Common myeloid progenitor, CD34-positive (primary cell): Measurements from ENCODE around the gene DNAL1.

Source experiments
- CTCF ChIA-PET: fragments of 350-600 bp; sonication (Branson Sonifier 250); formaldehyde crosslinking; loops from one replicate; lab custom pipeline; 2021; ENCODE audit warnings: antibody characterized with exemption; lab: Charles Lee
- POLR2A ChIA-PET: fragments of 350-600 bp; sonication (Branson Sonifier 250); formaldehyde crosslinking; loops from one replicate; lab custom pipeline; 2021; ENCODE audit warnings: antibody characterized with exemption; lab: Charles Lee
- DNase-seq, 3 donors: peaks; one replicate each; pipeline versions ENCODE4 v3.0.0 to v3.0.0-alpha.2; 2013
- H3K27ac ChIP-seq, 2 experiments: 1 replicate in 1 of 2; 2 replicates in 1 of 2; pipeline ENCODE4 v1.7.0; 2013; ENCODE audit warnings: inconsistent platforms in 2 of 2, low read length in 2 of 2, mild to moderate bottlenecking in 2 of 2, low read depth in 1 of 2, moderate library complexity in 1 of 2; ENCODE audit not compliant: severe bottlenecking in 2 of 2, insufficient read depth in 1 of 2, poor library complexity in 1 of 2
- H3K27me3 ChIP-seq, 5 experiments: replicated peaks in 2 of 5; 1 replicate in 3 of 5; 2 replicates in 2 of 5; pipeline versions ENCODE4 v1.6.1 to v1.7.0; 2013; ENCODE audit warnings: low read length in 4 of 5, mild to moderate bottlenecking in 2 of 5, moderate library complexity in 2 of 5, inconsistent platforms in 1 of 5; ENCODE audit not compliant: insufficient read depth in 5 of 5, control insufficient read depth in 4 of 5
- H3K36me3 ChIP-seq, 4 experiments: 1 replicate in 2 of 4; 2 replicates in 2 of 4; pipeline versions ENCODE4 v1.6.1 to v1.7.0; 2013; ENCODE audit warnings: low read length in 3 of 4, control low read depth in 1 of 4, mild to moderate bottlenecking in 1 of 4; ENCODE audit not compliant: control insufficient read depth in 4 of 4, insufficient read depth in 4 of 4
- H3K4me1 ChIP-seq, 4 experiments: 1 replicate in 3 of 4; 2 replicates in 1 of 4; pipeline versions ENCODE4 v1.6.1 to v1.7.1; 2013; ENCODE audit warnings: low read length in 3 of 4, mild to moderate bottlenecking in 3 of 4, control low read depth in 1 of 4, inconsistent platforms in 1 of 4, moderate library complexity in 1 of 4; ENCODE audit not compliant: control insufficient read depth in 4 of 4, insufficient read depth in 4 of 4; ENCODE audit errors: control extremely low read depth in 1 of 4
- H3K4me3 ChIP-seq, 7 experiments: 1 replicate in 4 of 7; 2 replicates in 3 of 7; pipeline versions ENCODE4 v1.5.1 to v1.7.0; 2013; ENCODE audit warnings: mild to moderate bottlenecking in 7 of 7, low read length in 6 of 7, moderate library complexity in 6 of 7, inconsistent platforms in 2 of 7, low read depth in 2 of 7, control low read depth in 1 of 7; ENCODE audit not compliant: insufficient read depth in 4 of 7, control insufficient read depth in 1 of 7; ENCODE audit errors: extremely low read depth in 1 of 7
- H3K9me3 ChIP-seq, 5 experiments: 1 replicate in 4 of 5; 2 replicates in 1 of 5; pipeline versions ENCODE4 v1.6.1 to v1.7.1; 2013; ENCODE audit warnings: low read length in 4 of 5, mild to moderate bottlenecking in 2 of 5, inconsistent platforms in 1 of 5, low read depth in 1 of 5, moderate library complexity in 1 of 5; ENCODE audit not compliant: control insufficient read depth in 4 of 5, insufficient read depth in 2 of 5; ENCODE audit errors: control extremely low read depth in 1 of 5
- WGBS: methylation state at CpG from one replicate; pipeline ENCODE4 v1.1.5; 2013; ENCODE audit not compliant: insufficient coverage; 5-methylcytosine and 5-hydroxymethylcytosine counted together

DNAL1 gene

DNA sequence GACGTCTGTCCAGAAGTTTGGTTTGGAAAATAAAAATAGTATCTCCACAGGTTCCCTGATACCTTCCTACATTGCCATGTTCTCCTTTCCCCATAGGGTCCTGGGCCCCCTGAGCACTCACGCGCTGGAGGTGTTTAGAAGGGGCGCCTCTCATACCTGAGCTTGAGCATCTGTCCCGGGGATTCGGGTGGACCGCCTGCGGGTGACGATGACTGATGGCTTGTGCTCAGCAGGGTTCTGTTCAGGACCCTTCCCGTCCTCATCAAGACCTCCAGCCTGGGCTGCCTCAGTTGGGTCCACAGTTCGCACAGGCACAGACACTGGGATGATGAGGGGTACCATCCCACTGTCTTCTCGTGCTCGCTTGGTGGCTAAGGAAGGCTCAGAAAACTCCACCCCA is 92.1 kb downstream of the DNAL1 start:
- peaks cover 3 to 33% (median 31%) of the 10 kb centered on the region in 4 experiments for H3K4me1 ChIP-seq
- peak overlapping the region in 1 of 2 experiments; percentile 50 for H3K27ac ChIP-seq
- CTCF ChIA-PET: interaction anchor here (0.6 to 14.6 kb wide), 2 partner anchors 8 to 40 kb away, joined by 3 to 228 read pairs; no protein-coding TSS in a partner anchor
- POLR2A ChIA-PET: interaction anchor here (1.1 kb wide), 1 partner anchor 17 kb away, joined by 3 read pairs; no protein-coding TSS in a partner anchor
- H3K4me3 ChIP-seq: no peak overlapping the region
- peaks cover 7 to 69% (median 53%) of the 10 kb centered on the region in 4 experiments for H3K36me3 ChIP-seq
- H3K27me3 ChIP-seq: no peaks in the 10 kb centered on the region
- no peaks in the 10 kb centered on the region for H3K9me3 ChIP-seq
- WGBS: 95% methylated on average over 12 of the region's 13 CpGs
- DNase-seq: no peak

DNA sequence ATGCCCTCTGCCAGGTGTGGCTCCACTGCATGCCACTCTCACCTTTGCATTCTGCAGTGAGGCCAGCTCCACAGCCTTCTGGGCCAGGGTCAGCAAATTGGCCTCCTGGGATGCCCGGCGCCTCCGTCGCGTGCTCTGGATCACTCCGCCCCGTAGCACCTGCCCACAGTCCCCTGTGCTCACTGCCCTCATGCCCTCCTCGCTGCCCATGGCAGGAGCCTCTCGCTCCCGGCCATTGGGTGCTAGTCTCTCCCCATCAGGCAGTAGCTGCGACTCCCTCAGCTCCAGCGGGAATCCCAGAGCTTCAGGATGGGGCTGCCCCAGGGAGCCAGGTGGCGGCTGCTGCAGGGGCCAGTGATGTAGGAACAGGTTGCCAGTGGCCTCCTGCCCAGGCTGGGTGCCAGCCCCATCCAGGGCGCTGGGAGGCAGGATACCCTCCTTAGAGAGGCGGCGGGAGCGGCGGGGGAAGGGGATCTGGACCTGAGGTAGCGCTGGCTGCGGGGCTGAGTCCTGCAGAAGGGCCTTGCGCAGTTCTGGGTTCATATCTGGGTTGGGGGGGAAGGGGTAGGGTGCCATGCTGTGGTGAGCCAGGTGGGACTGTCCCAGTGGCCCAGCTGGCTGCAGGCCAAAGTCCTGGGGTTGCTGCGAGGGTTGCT is 93.9 kb downstream of the DNAL1 start:
- Histone ChIP-seq H3K4me3 (no peak overlapping the region), H3K27ac (peak overlapping the region in 1 of 2 experiments; percentile 9), H3K9me3 (no peaks in the 10 kb centered on the region), H3K27me3 (no peaks in the 10 kb centered on the region), H3K36me3 (peaks cover 7 to 63% (median 43%) of the 10 kb centered on the region in 4 experiments), H3K4me1 (peaks cover 12 to 51% (median 49%) of the 10 kb centered on the region in 4 experiments)
- ChIA-PET POLR2A (no interaction called here), CTCF (interaction anchor here (1.3 to 14.6 kb wide), 3 partner anchors 10 to 90 kb away, joined by 5 to 228 read pairs (median 225); a partner anchor contains a TSS)
- no peak for DNase-seq
- WGBS: 95% methylated on average over 13 of the region's 22 CpGs

DNA sequence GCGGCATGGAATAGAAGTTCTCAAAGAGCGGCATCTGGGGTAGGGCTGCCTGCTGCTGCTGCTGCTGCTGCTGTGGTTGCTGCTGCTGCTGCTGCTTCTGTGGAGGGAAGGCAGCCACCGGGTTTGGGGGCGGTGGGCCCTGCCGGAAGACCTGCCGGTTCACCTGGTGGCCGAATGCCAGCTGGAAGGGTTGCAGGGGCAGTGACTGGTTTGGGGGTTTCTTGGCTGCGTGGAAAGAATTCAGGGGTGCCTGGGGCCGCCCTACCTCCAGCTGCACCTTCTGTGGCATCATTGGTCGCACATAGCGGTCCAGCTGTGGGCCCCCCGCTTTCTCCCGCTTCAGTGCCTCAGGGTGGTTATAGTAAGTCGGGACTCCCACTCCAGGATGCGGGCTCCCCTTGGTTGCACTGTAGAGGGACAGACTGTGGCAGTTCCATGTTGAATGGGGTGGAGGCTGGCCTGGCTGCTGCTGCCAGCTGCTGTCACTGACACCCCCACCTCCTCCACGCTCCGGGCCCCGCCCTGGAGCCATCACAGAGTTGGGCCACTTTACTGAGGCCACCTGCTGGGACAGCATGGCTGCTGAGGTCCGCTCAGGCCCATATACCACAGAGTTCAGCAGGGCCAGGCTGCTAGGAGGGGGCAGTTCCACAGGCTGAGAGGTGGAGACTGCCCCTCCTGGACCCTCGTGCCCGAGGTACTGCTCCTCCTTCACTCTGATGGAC is 94.5 kb downstream of the DNAL1 start:
- Histone ChIP-seq H3K27me3 (no peaks in the 10 kb centered on the region), H3K4me3 (no peak overlapping the region), H3K9me3 (no peaks in the 10 kb centered on the region), H3K27ac (peak overlapping the region in 1 of 2 experiments; percentile 99), H3K36me3 (peaks cover 7 to 61% (median 40%) of the 10 kb centered on the region in 4 experiments), H3K4me1 (peaks cover 12 to 57% (median 56%) of the 10 kb centered on the region in 4 experiments)
- CTCF ChIA-PET: interaction anchor here (1.3 to 14.6 kb wide), 4 partner anchors 11 to 90 kb away, joined by 5 to 228 read pairs (median 115); a partner anchor contains a TSS
- DNase-seq: no peak
- POLR2A ChIA-PET: interaction anchor here (1.2 to 7.7 kb wide), 3 partner anchors 15 to 147 kb away, joined by 4 to 112 read pairs (median 83); partner anchors contain the start of gene ZNF410
- 91% methylated on average over 10 of the region's 21 CpGs for WGBS

DNA sequence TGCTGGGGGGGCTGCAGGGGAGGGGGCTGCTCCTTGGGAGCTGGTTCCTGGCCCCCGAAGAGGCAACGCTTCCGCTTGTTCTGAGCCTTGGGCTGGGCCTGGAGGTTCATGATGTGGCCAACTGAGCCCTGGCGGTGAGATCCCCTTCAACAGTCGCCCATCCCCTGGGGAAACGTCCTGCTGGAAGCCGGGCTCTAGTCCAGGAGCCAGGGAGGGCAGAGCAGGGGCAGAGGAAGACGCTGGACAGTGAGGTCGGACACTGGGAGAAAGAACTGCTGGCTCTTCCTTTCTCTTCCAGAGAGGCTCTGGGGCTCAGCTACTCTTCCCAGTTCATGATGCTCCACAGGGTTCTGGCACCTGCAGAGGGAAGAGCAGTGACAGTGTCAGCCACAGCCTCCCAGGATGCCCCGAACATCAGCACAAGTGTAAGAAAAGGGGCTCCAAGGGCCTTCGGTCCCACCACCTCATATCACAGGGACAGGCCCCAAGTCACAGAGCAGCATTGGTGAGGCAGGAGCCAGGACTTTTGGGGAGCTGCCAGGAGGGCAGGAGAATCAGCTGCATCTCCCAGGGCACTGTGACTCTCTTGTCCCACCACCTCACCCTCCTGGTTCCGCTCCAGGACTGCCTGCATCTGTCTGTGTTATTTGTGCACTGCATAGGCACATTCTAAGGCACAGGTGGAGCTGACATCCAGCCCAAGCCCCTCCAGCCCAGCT is 95.3 kb downstream of the DNAL1 start:
- DNase-seq: no peak
- ChIA-PET CTCF (interaction anchor here (1.3 to 14.6 kb wide), 6 partner anchors 11 to 89 kb away, joined by 4 to 228 read pairs (median 8); a partner anchor contains a TSS), POLR2A (interaction anchor here (1.0 to 7.7 kb wide), 4 partner anchors 14 to 146 kb away, joined by 3 to 112 read pairs (median 44); partner anchors contain the start of gene ZNF410)
- H3K9me3 ChIP-seq: no peaks in the 10 kb centered on the region
- peak overlapping the region; percentile 85 to 99 for H3K27ac ChIP-seq
- peaks cover 16 to 65% (median 63%) of the 10 kb centered on the region in 4 experiments for H3K4me1 ChIP-seq
- peaks cover 7 to 59% (median 34%) of the 10 kb centered on the region in 4 experiments for H3K36me3 ChIP-seq
- 87% methylated on average over 9 of the region's 12 CpGs for WGBS
- no peaks in the 10 kb centered on the region for H3K27me3 ChIP-seq
- H3K4me3 ChIP-seq: peak overlapping the region in 4 of 7 experiments; percentile 14 to 68 (median 42)

DNA sequence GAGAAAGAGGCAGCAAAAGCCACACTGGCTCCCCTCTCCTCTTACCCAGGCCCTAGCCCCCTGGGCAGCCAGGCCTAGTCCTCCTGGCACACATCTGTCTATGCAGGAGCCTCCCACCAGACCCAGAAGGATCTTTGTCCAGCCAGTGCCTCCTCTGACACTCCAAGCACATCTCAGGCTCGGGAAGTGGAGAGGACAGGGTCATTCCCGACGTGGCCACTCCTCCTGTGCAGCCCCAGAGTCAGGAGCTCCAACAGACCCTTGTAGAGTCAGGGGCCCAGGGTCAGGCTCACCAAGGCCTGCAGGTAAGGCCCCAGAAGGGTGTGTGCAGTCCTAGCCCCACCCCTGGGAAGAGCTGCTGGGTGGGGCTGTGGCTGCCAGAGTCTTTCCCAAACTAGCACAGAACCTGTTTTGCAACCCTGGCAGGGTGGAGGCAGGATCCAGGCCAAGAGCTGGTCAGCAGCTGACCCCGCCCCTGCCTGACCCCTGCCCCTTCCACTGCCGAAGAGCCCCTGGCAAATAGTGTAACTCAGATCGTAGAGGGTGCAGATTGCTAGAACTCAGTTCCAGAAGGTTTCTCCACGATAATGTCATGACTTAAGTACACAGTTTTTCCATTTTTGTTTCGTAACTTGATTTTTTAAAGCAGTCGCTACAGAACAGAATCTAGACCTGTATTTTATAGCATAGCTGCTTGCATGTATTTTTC is 96.0 kb downstream of the DNAL1 start:
- peaks cover 5 to 59% (median 32%) of the 10 kb centered on the region in 4 experiments for H3K36me3 ChIP-seq
- no peaks in the 10 kb centered on the region for H3K9me3 ChIP-seq
- DNase-seq: peak in 1 of 3 donors; percentile 39
- WGBS: 31% methylated on average over 8 of the region's 9 CpGs
- peaks cover 19 to 72% (median 70%) of the 10 kb centered on the region in 4 experiments for H3K4me1 ChIP-seq
- CTCF ChIA-PET: interaction anchor here (1.3 to 14.6 kb wide), 7 partner anchors 12 to 87 kb away, joined by 4 to 228 read pairs (median 6); a partner anchor contains a TSS
- H3K4me3 ChIP-seq: peak overlapping the region in 6 of 7 experiments; percentile 14 to 68 (median 49)
- H3K27me3 ChIP-seq: no peaks in the 10 kb centered on the region
- POLR2A ChIA-PET: interaction anchor here (1.0 to 7.7 kb wide), 7 partner anchors 9 to 146 kb away, joined by 3 to 112 read pairs (median 4); partner anchors contain the start of gene ZNF410
- peak overlapping the region; percentile 85 to 99 for H3K27ac ChIP-seq
